Measurements from ENCODE around the gene CLEC3B. TPM values are rescaled to one million over a fixed set of nuclear protein-coding genes. Genes with fewer than 3 reads are reported as not detected.
A peak's percentile ranks its signal among the peaks of the same experiment; 100 is the strongest.

CLEC3B gene
- total and polyA plus RNA-seq, 7 donors, result 10.3 to 41.7 (median 24.6) TPM

- no peak overlapping the region for H3K4me3 ChIP-seq
- ATAC-seq (peak in 3 of 4 donors; percentile 39 to 53 (median 52)), DNase-seq (peak; percentile 52 to 81)
- no peaks in the 10 kb centered on the region for H3K36me3 ChIP-seq (ENCODE audit: insufficient read depth in 1 of 2, low read depth in 1 of 2)
- H3K4me1 ChIP-seq, result peaks cover 11% of the 10 kb centered on the region
- TF ChIP-seq, protein P1, sequence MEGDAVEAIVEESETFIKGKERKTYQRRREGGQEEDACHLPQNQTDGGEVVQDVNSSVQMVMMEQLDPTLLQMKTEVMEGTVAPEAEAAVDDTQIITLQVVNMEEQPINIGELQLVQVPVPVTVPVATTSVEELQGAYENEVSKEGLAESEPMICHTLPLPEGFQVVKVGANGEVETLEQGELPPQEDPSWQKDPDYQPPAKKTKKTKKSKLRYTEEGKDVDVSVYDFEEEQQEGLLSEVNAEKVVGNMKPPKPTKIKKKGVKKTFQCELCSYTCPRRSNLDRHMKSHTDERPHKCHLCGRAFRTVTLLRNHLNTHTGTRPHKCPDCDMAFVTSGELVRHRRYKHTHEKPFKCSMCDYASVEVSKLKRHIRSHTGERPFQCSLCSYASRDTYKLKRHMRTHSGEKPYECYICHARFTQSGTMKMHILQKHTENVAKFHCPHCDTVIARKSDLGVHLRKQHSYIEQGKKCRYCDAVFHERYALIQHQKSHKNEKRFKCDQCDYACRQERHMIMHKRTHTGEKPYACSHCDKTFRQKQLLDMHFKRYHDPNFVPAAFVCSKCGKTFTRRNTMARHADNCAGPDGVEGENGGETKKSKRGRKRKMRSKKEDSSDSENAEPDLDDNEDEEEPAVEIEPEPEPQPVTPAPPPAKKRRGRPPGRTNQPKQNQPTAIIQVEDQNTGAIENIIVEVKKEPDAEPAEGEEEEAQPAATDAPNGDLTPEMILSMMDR (IDR thresholded peaks at IDR 0.05), result no peak
- no peak overlapping the region for H3K27ac ChIP-seq
- H3K27me3 ChIP-seq (ENCODE audit: insufficient read depth in 3 of 3, low read length in 2 of 3), result peaks cover 0 to 3% (median under 1%) of the 10 kb centered on the region in 3 donors
- intact Hi-C loops (cut with DNase I), result no loop called here
- WGBS, 3 donors, result 39 to 50% (median 48%) methylated on average over 12 of the region's 12 CpGs
- no peaks in the 10 kb centered on the region for H3K9me3 ChIP-seq
Measured at GRCh38 chr3:45021524-45022297, 4.4 kb upstream of the CLEC3B start.

DNA sequence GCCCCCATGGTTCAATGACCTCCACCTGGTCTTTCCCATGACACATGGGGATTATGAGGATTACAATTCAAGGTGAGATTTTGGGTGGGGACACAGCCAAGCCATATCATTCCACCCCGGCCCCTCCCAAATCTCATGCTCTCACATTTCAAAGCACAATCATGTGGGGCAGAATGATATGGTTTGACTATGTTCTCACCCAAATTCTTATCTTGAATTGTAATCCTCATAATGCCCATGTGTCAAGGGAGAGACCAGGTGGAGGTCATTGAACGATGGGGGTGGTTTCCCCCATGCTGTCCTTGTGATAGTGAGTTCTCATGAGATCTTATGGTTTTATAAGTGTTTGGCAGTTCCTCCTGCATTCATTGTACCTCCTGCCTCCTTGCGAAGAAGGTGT, 2.4 kb upstream of the CLEC3B start:
- Histone ChIP-seq H3K4me1 (peaks cover 12% of the 10 kb centered on the region), H3K9me3 (no peaks in the 10 kb centered on the region), H3K27ac (no peak overlapping the region), H3K27me3 (ENCODE audit: insufficient read depth in 3 of 3, low read length in 2 of 3) (peaks cover 0 to 15% (median 3%) of the 10 kb centered on the region in 3 donors), H3K36me3 (ENCODE audit: insufficient read depth in 1 of 2, low read depth in 1 of 2) (no peaks in the 10 kb centered on the region), H3K4me3 (no peak overlapping the region)
- intact Hi-C loops (cut with DNase I), result no loop called here
- WGBS, 3 donors, result 66 to 68% (median 68%) methylated on average over 3 of the region's 3 CpGs
- TF ChIP-seq, protein P1 (IDR thresholded peaks at IDR 0.05), result no peak
- DNase-seq (no peak), ATAC-seq (no peak)

DNA sequence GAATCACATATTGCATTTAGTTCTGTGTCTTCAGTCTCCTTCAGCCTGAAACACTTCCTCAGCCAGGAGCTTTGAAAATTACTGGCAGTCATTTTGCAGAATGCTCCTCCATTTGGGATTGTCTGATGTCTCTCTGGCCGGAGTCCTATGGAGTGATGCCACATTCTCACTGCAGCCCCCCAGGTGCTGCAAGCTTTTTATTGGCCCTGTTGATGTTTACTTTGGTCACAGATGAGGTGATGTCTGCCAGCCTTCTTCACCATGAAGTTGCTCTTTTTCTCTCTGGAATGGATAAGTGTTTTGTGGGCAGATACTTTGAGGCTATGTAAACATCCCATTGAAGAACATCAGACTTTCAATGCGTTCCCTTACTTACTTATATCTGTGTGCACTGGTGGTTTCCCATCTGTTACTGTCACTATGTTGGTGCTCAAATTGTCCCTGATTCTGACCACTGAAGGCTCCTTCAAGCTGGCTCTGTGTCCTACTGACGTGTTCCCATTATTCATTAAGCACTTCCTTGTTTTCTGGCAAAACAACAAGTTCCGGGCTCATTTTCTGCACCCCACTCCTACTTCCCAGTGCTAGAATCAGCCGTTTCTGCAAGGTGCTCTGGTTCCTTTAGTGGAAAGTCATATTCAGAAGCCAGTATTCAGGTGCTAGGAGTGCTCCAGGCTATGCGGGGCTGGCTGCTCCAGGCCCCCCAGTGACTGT, 1.4 kb upstream of the CLEC3B start:
- H3K36me3 ChIP-seq (ENCODE audit: insufficient read depth in 1 of 2, low read depth in 1 of 2), result no peaks in the 10 kb centered on the region
- ATAC-seq (no peak), DNase-seq (no peak)
- peak overlapping the region; percentile 30 for H3K27ac ChIP-seq
- intact Hi-C loops (cut with DNase I), result no loop called here
- no peaks in the 10 kb centered on the region for H3K9me3 ChIP-seq
- no peak overlapping the region for H3K4me3 ChIP-seq
- H3K4me1 ChIP-seq, result peaks cover 17% of the 10 kb centered on the region
- peaks cover 0 to 15% (median 3%) of the 10 kb centered on the region in 3 donors for H3K27me3 ChIP-seq (ENCODE audit: insufficient read depth in 3 of 3, low read length in 2 of 3)
- TF ChIP-seq, protein P1 (IDR thresholded peaks at IDR 0.05), result no peak
- WGBS, 3 donors, result 31 to 40% (median 32%) methylated on average over 6 of the region's 6 CpGs

DNA sequence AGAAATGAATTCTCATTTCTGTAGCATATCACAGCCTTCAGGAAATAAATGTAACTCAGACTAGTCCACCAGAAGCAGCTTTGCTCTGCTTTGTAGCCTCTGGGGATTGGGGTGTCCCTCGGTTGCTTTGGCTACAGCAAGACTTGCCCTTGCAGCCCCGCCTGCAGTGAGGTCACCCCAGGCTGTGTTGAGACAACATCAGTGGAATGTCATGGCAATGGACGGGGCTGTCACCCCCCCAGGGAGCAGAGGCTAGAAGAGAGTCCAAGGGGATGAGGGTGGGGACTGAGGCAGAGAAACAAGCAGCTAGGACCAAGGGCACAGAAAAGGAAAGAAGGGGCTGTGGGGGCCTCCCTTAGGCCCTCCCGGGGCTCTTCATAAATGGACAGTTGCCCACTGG, 854 bp downstream of the CLEC3B start:
- H3K4me3 ChIP-seq, result peak overlapping the region; percentile 57
- intact Hi-C loops (cut with DNase I), result no loop called here
- WGBS, 3 donors, result 22 to 32% (median 31%) methylated on average over 4 of the region's 4 CpGs
- peaks cover 15% of the 10 kb centered on the region for H3K4me1 ChIP-seq
- DNase-seq (peak; percentile 86 to 93), ATAC-seq (peak; percentile 39 to 69 (median 60))
- no peaks in the 10 kb centered on the region for H3K9me3 ChIP-seq
- H3K27ac ChIP-seq, result peak overlapping the region; percentile 57
- TF ChIP-seq, protein P1 (IDR thresholded peaks at IDR 0.05), result no peak
- peaks cover 0 to 15% (median 3%) of the 10 kb centered on the region in 3 donors for H3K27me3 ChIP-seq (ENCODE audit: insufficient read depth in 3 of 3, low read length in 2 of 3)
- no peaks in the 10 kb centered on the region for H3K36me3 ChIP-seq (ENCODE audit: insufficient read depth in 1 of 2, low read depth in 1 of 2)
